Neural cell (in vitro differentiated cells): ENCODE results near the gene BAX. TPM values are rescaled to one million over a fixed set of nuclear protein-coding genes. Genes with fewer than 3 reads are reported as not detected.

Experiments
- H2AFZ ChIP-seq: fragments of 200-600, 300-800 bp; sonication (generic), shearing (Covaris generic); 2 replicates; pipeline ENCODE4 v1.6.0; 2014; ENCODE audit warnings: low read depth, mild to moderate bottlenecking, antibody characterized with exemption, low read length, moderate library complexity
- H3F3A ChIP-seq: fragments of 200-600 bp; shearing (Covaris generic); 2 replicates; pipeline ENCODE4 v1.6.1; 2016; ENCODE audit warnings: mild to moderate bottlenecking, moderate library complexity, mixed read lengths, antibody characterized with exemption, low read length; ENCODE audit not compliant: insufficient read depth, poor library complexity, severe bottlenecking
- H3K27ac ChIP-seq: fragments of 200-600, 300-800 bp; sonication (generic), shearing (Covaris generic); 2 replicates; pipeline ENCODE4 v1.5.1; 2014; ENCODE audit warnings: mild to moderate bottlenecking, low read length, moderate library complexity
- H3K27me3 ChIP-seq: fragments of 300-800, 200-600 bp; sonication (generic), shearing (Covaris generic); 2 replicates; pipeline ENCODE4 v1.6.0; 2014; ENCODE audit warnings: mild to moderate bottlenecking, low read depth, low read length, moderate library complexity; ENCODE audit not compliant: insufficient read depth
- H3K36me3 ChIP-seq: fragments of 300-800, 200-600 bp; sonication (generic), shearing (Covaris generic); 2 replicates; pipeline ENCODE4 v1.5.1; 2014; ENCODE audit warnings: mild to moderate bottlenecking, antibody characterized with exemption, low read length, moderate library complexity; ENCODE audit not compliant: insufficient read depth
- H3K4me2 ChIP-seq: fragments of 300-800, 200-600 bp; sonication (generic), shearing (Covaris generic); 2 replicates; pipeline ENCODE4 v1.6.0; 2014; ENCODE audit warnings: mild to moderate bottlenecking, low read length
- H3K4me3 ChIP-seq: fragments of 300-800, 200-600 bp; sonication (generic), shearing (Covaris generic); 2 replicates; pipeline ENCODE4 v1.5.1; 2014; ENCODE audit warnings: mild to moderate bottlenecking, low read length, moderate library complexity
- H3K79me2 ChIP-seq: fragments of 200-600 bp; shearing (Covaris generic); replicated peaks from 2 replicates; pipeline ENCODE4 v1.6.0; 2014; ENCODE audit warnings: mild to moderate bottlenecking, low read length, moderate library complexity; ENCODE audit not compliant: insufficient read depth
- H3K9ac ChIP-seq: fragments of 300-800, 200-600 bp; sonication (generic), shearing (Covaris generic); 2 replicates; pipeline ENCODE4 v1.6.1; 2016; ENCODE audit warnings: mild to moderate bottlenecking, low read length, mixed read lengths
- H3K9me2 ChIP-seq: fragments of 200-600 bp; shearing (Covaris generic); 2 replicates; pipeline ENCODE4 v1.6.1; 2016; ENCODE audit warnings: mild to moderate bottlenecking, low read length, mixed read lengths; ENCODE audit not compliant: insufficient read depth
- H3K9me3 ChIP-seq: fragments of 200-600, 300-800 bp; sonication (generic), shearing (Covaris generic); 2 replicates; pipeline ENCODE4 v1.6.1; 2016; ENCODE audit warnings: mild to moderate bottlenecking, mixed run types, low read length, moderate library complexity, mixed read lengths
- H4K20me1 ChIP-seq: fragments of 200-600 bp; shearing (Covaris generic); 2 replicates; pipeline ENCODE4 v1.6.1; 2016; ENCODE audit warnings: mild to moderate bottlenecking, mixed run types; ENCODE audit not compliant: insufficient read depth
- CTCF ChIP-seq: fragments of 450-650 bp; IDR thresholded peaks from 2 replicates; pipeline ENCODE4 v1.5.1; 2014; ENCODE audit warnings: antibody characterized with exemption, mild to moderate bottlenecking, moderate library complexity; ENCODE audit not compliant: poor library complexity, severe bottlenecking
- EP300 ChIP-seq: fragments of 450-650 bp; conservative IDR thresholded peaks from 2 replicates; pipeline ENCODE4 v1.6.1; 2014; ENCODE audit warnings: antibody characterized with exemption, mild to moderate bottlenecking, moderate library complexity; ENCODE audit not compliant: poor library complexity, severe bottlenecking
- EZH2 ChIP-seq: fragments of 200-600, 300-800 bp; shearing (Covaris generic), sonication (generic); IDR thresholded peaks from 2 replicates; pipeline ENCODE4 v1.6.1; 2014; ENCODE audit warnings: antibody characterized with exemption, low read length, borderline replicate concordance, mild to moderate bottlenecking; ENCODE audit not compliant: insufficient read depth, poor library complexity, severe bottlenecking
- MXI1 ChIP-seq: fragments of 450-650 bp; conservative IDR thresholded peaks from 2 replicates; pipeline ENCODE4 v1.6.1; 2014; ENCODE audit warnings: antibody characterized with exemption, mild to moderate bottlenecking; ENCODE audit not compliant: poor library complexity, severe bottlenecking
- POLR2AphosphoS5 ChIP-seq: IDR thresholded peaks from 2 replicates; pipeline ENCODE4 v1.6.1; 2012
- RAD21 ChIP-seq: fragments of 450-650 bp; conservative IDR thresholded peaks from 2 replicates; pipeline ENCODE4 v1.6.1; 2014; ENCODE audit warnings: antibody characterized with exemption, mild to moderate bottlenecking, moderate library complexity
- REST ChIP-seq: IDR thresholded peaks from 2 replicates; pipeline ENCODE4 v1.6.1; 2012; ENCODE audit warnings: borderline replicate concordance
- SMC3 ChIP-seq: fragments of 450-650 bp; conservative IDR thresholded peaks from 2 replicates; pipeline ENCODE4 v1.6.1; 2014; ENCODE audit warnings: antibody characterized with exemption, mild to moderate bottlenecking, moderate library complexity; ENCODE audit not compliant: poor library complexity
- TAF1 ChIP-seq: IDR thresholded peaks from 2 replicates; pipeline ENCODE4 v1.6.1; 2012; ENCODE audit warnings: low read depth
- polyA minus RNA-seq: library from RNA; depleted of rRNA, polyadenylated mRNA; stranded (reverse); fragments of >200 nt; gene quantifications from 2 replicates; pipeline ENCODE4 v1.2.3, GENCODE V29; 2014
- polyA plus RNA-seq: library from polyadenylated mRNA; depleted of rRNA; stranded (reverse); fragments of >200 nt; gene quantifications from 2 replicates; pipeline ENCODE4 v1.2.3, GENCODE V29; 2014

BAX gene
- polyA plus RNA-seq (71.9 and 90.3 TPM in 2 replicates), polyA minus RNA-seq (17.4 and 20.2 TPM in 2 replicates)

GRCh38 chr19:48954595-48955307 is at the start of gene BAX:
Gene BAX (plus strand): TSS chr19:48954875. CDS start chr19:48954929, 54 bp downstream.
- Histone ChIP-seq H2AFZ (peak within 1 kb of the TSS; percentile 76), H3K4me3 (peak within 1 kb of the TSS; percentile 94), H3K9me2 (no peaks in the 10 kb centered on the region), H4K20me1 (no peaks in the 10 kb centered on the region), H3F3A (no peaks in the 10 kb centered on the region), H3K9ac (peak within 1 kb of the TSS; percentile 92), H3K79me2 (peaks cover 9% of the 10 kb centered on the region), H3K27ac (peak within 1 kb of the TSS; percentile 63), H3K36me3 (no peaks in the 10 kb centered on the region), H3K9me3 (no peaks in the 10 kb centered on the region), H3K27me3 (no peaks in the 10 kb centered on the region), H3K4me2 (peak within 1 kb of the TSS; percentile 92)
- peak; percentile 50 for TF ChIP-seq REST
- peak; percentile 52 for TF ChIP-seq SMC3
- TF ChIP-seq RAD21: peak; percentile 45
- no peak for TF ChIP-seq EZH2
- no peak for TF ChIP-seq TAF1
- TF ChIP-seq EP300: peak; percentile 67
- peak; percentile 41 for TF ChIP-seq CTCF
- peak; percentile 87 for TF ChIP-seq MXI1
- TF ChIP-seq POLR2AphosphoS5: peak; percentile 69

GRCh38 chr19:48905664-48906063 is 49.0 kb upstream of the BAX start:
- H3K4me3 ChIP-seq: no peak overlapping the region
- H3K79me2 ChIP-seq: peaks cover 7% of the 10 kb centered on the region
- no peak overlapping the region for H2AFZ ChIP-seq
- H3K36me3 ChIP-seq: no peaks in the 10 kb centered on the region
- no peaks in the 10 kb centered on the region for H3F3A ChIP-seq
- TF ChIP-seq POLR2AphosphoS5: no peak
- TF ChIP-seq EZH2: no peak
- TF ChIP-seq CTCF: no peak
- no peaks in the 10 kb centered on the region for H4K20me1 ChIP-seq
- H3K9me2 ChIP-seq: no peaks in the 10 kb centered on the region
- no peaks in the 10 kb centered on the region for H3K9me3 ChIP-seq
- H3K27ac ChIP-seq: no peak overlapping the region
- H3K9ac ChIP-seq: no peak overlapping the region
- no peaks in the 10 kb centered on the region for H3K27me3 ChIP-seq
- no peak overlapping the region for H3K4me2 ChIP-seq
